Endothelial cell of umbilical vein (primary cell): ENCODE data around the gene ZMIZ1. TPM values are rescaled to one million over a fixed set of nuclear protein-coding genes. Genes with fewer than 3 reads are reported as not detected.

ENCODE experiments used
- BruUV-seq: library from RNA; stranded (reverse); fragments of 400-500 nt; replicated peaks from 2 replicates; lab custom pipeline; 2021; lab: Mats Ljungman, UMichigan
- CTCF ChIA-PET: fragments of 300-600, 350-600 bp; sonication (Branson Sonifier 250); formaldehyde crosslinking; loops from one replicate; lab custom pipeline; 2021; ENCODE audit warnings: antibody characterized with exemption, inconsistent platforms; lab: Charles Lee
- POLR2A ChIA-PET: fragments of 300-600, 350-600 bp; sonication (Branson Sonifier 250); formaldehyde crosslinking; loops from one replicate; lab custom pipeline; 2021; ENCODE audit warnings: antibody characterized with exemption, inconsistent platforms; lab: Charles Lee
- DNase-seq: peaks from one replicate; pipeline ENCODE4 v3.0.0-alpha.2; 2011; ENCODE audit warnings: low read depth, low spot score
- FAIRE-seq: peaks from 2 replicates; lab custom pipeline; 2011; peaks lifted over from hg19 to GRCh38; lab: Jason Lieb, UNC
- H2AFZ ChIP-seq: 2 replicates; pipeline ENCODE4 v1.6.0; 2012; ENCODE audit warnings: low read depth, low read length, control low read depth, inconsistent platforms
- H3K27ac ChIP-seq: 2 replicates; pipeline ENCODE4 v1.5.1; 2011; ENCODE audit warnings: low read depth, mild to moderate bottlenecking, control low read depth, low read length, moderate library complexity; ENCODE audit not compliant: insufficient read depth
- H3K27me3 ChIP-seq, 2 experiments: 2 replicates each; pipeline versions ENCODE4 v1.6.0 to v1.6.1; 2011; ENCODE audit warnings: low read length in 2 of 2, mixed read lengths in 1 of 2; ENCODE audit not compliant: control insufficient read depth in 2 of 2, insufficient read depth in 2 of 2
- H3K36me3 ChIP-seq, 2 experiments: 2 replicates in 1 of 2; 3 replicates in 1 of 2; pipeline ENCODE4 v1.5.1; 2011; ENCODE audit warnings: low read length in 2 of 2, mild to moderate bottlenecking in 1 of 2, moderate library complexity in 1 of 2; ENCODE audit not compliant: control insufficient read depth in 2 of 2, insufficient read depth in 2 of 2; ENCODE audit errors: extremely low read depth in 1 of 2
- H3K4me1 ChIP-seq: 3 replicates; pipeline ENCODE4 v1.5.1; 2011; ENCODE audit warnings: mild to moderate bottlenecking, low read length; ENCODE audit not compliant: control insufficient read depth, insufficient read depth; ENCODE audit errors: extremely low read depth
- H3K4me2 ChIP-seq: 2 replicates; pipeline ENCODE4 v1.6.1; 2011; ENCODE audit warnings: low read length, control low read depth, mixed read lengths; ENCODE audit not compliant: insufficient read depth
- H3K4me3 ChIP-seq, 3 experiments: fragments of 200-600 bp in 1 of 3; sonication (generic), shearing (Covaris generic) in 1 of 3; replicated peaks in 1 of 3; 2 replicates each; pipeline ENCODE4 v1.5.1; 2011 to 2016; ENCODE audit warnings: control low read depth in 3 of 3, low read length in 3 of 3, mild to moderate bottlenecking in 2 of 3, inconsistent platforms in 1 of 3, low read depth in 1 of 3, moderate library complexity in 1 of 3; ENCODE audit not compliant: insufficient read depth in 1 of 3
- H3K79me2 ChIP-seq: 2 replicates; pipeline ENCODE4 v1.6.0; 2012; ENCODE audit warnings: low read length, inconsistent platforms; ENCODE audit not compliant: control insufficient read depth, insufficient read depth
- H3K9ac ChIP-seq: replicated peaks from 2 replicates; pipeline ENCODE3; 2011; ENCODE audit warnings: low read length, control low read depth; ENCODE audit not compliant: insufficient read depth; ENCODE audit errors: extremely low read depth
- H3K9me1 ChIP-seq: replicated peaks from 3 replicates; pipeline ENCODE4 v1.6.0; 2011; ENCODE audit warnings: mild to moderate bottlenecking, low read length; ENCODE audit not compliant: control insufficient read depth, insufficient read depth; ENCODE audit errors: extremely low read depth
- H3K9me3 ChIP-seq: replicated peaks from 2 replicates; pipeline ENCODE4 v1.5.1; 2012; ENCODE audit warnings: low read length, inconsistent platforms; ENCODE audit not compliant: control insufficient read depth, insufficient read depth
- H4K20me1 ChIP-seq: replicated peaks from 2 replicates; pipeline ENCODE3; 2011; ENCODE audit warnings: mild to moderate bottlenecking, low read length; ENCODE audit not compliant: control insufficient read depth, insufficient read depth; ENCODE audit errors: extremely low read depth
- CTCF ChIP-seq, 2 donors: IDR thresholded peaks; 1 replicate in 1 of 2; 2 replicates in 1 of 2; pipeline ENCODE4 v1.5.1; 2011; ENCODE audit warnings: low read length in 2 of 2, mild to moderate bottlenecking in 2 of 2, moderate library complexity in 2 of 2, control low read depth in 1 of 2, inconsistent platforms in 1 of 2, low read depth in 1 of 2; ENCODE audit not compliant: insufficient read depth in 1 of 2; ENCODE audit errors: extremely low read depth in 1 of 2
- EZH2 ChIP-seq: IDR thresholded peaks from 2 replicates; pipeline ENCODE4 v1.6.1; 2012; ENCODE audit warnings: borderline replicate concordance, low read depth, mild to moderate bottlenecking, moderate library complexity, low read length, inconsistent platforms; ENCODE audit not compliant: severe bottlenecking
- FOS ChIP-seq: IDR thresholded peaks from 2 replicates; pipeline ENCODE4 v1.6.1; 2011; ENCODE audit warnings: mild to moderate bottlenecking, low read length, moderate library complexity, borderline replicate concordance; ENCODE audit not compliant: insufficient read depth
- GATA2 ChIP-seq: IDR thresholded peaks from 2 replicates; pipeline ENCODE4 v1.7.0; 2011; ENCODE audit warnings: low read depth, mild to moderate bottlenecking, moderate library complexity, mixed read lengths, low read length; ENCODE audit not compliant: insufficient read length, insufficient read depth
- MAX ChIP-seq: IDR thresholded peaks from 2 replicates; pipeline ENCODE4 v1.6.1; 2011; ENCODE audit not compliant: insufficient read depth, insufficient read length
- MYC ChIP-seq: IDR thresholded peaks from one replicate; pipeline ENCODE4 v1.6.1; 2011; ENCODE audit warnings: mild to moderate bottlenecking, low read depth, low read length
- POLR2A ChIP-seq: IDR thresholded peaks from 2 replicates; pipeline ENCODE4 v1.6.1; 2012; ENCODE audit warnings: low read depth, mild to moderate bottlenecking, control low read depth, low read length
- POLR2AphosphoS5 ChIP-seq: IDR thresholded peaks from 2 replicates; pipeline ENCODE4 v1.6.1; 2012; ENCODE audit warnings: low read depth, mild to moderate bottlenecking, control low read depth, low read length, moderate library complexity; ENCODE audit not compliant: insufficient read depth
- dilution Hi-C: fragments of 300-500 bp; cut with MboI; formaldehyde crosslinking; loops from one replicate; pipeline ENCODE4 v1.15.0; 2019; ENCODE audit warnings: low sequenced_read_pairs; ENCODE audit not compliant: extremely low pct_ligation_motif_present
- intact Hi-C: fragments of 100-400 bp; cut with micrococcal nuclease; formaldehyde crosslinking; loops from one replicate; pipeline ENCODE4 v1.10.0; 2022
- polyA plus RNA-seq, 4 experiments: library from polyadenylated mRNA; depleted of rRNA in 3 of 4; stranded (reverse) in 3 of 4; unstranded in 1 of 4; fragments of >200 nt; gene quantifications; 2 replicates each; pipeline versions ENCODE4 v1.2.1 to v1.2.3, GENCODE V29; 2011 to 2012; ENCODE audit warnings: missing spikeins in 1 of 4
- total RNA-seq: library from RNA; stranded (reverse); gene quantifications from 2 replicates; pipeline ENCODE4 v1.2.3, GENCODE V29; 2021

ZMIZ1 gene
- total and polyA plus RNA-seq, 2 donors (not counting 3 experiments of a cell fraction or from before 2014, with no cell fraction given) = 12.5 to 46.7 TPM

- Histone ChIP-seq H3K4me1 (peaks cover 15% of the 10 kb centered on the region), H3K27me3 (no peaks in the 10 kb centered on the region), H2AFZ (no peak overlapping the region), H3K9me1 (no peaks in the 10 kb centered on the region), H3K4me2 (no peak overlapping the region), H3K4me3 (no peak overlapping the region), H3K36me3 (peaks cover 0 to 2% of the 10 kb centered on the region in 2 experiments), H3K27ac (no peak overlapping the region), H3K9ac (no peak overlapping the region), H3K9me3 (no peaks in the 10 kb centered on the region), H4K20me1 (peaks cover 4% of the 10 kb centered on the region), H3K79me2 (peaks cover 76% of the 10 kb centered on the region)
- ChIA-PET CTCF (interaction anchor here (1.0 to 3.4 kb wide), 4 partner anchors 14 to 89 kb away, joined by 3 to 13 read pairs (median 3); no protein-coding TSS in a partner anchor), POLR2A (no interaction called here)
- DNase-seq (no peak), FAIRE-seq (no peak)
- BruUV-seq = no TSS peak
- dilution Hi-C loops = loop anchor here (5.0 kb wide), 1 partner anchor 66 kb away; no protein-coding TSS in a partner anchor
- intact Hi-C loops = no loop called here
- TF ChIP-seq MYC = no peak
- no peak for TF ChIP-seq POLR2AphosphoS5
- TF ChIP-seq EZH2 = no peak
- no peak for TF ChIP-seq POLR2A
- no peak for TF ChIP-seq FOS
- TF ChIP-seq GATA2 = no peak
- TF ChIP-seq CTCF (IDR thresholded peaks at IDR 0.05; ENCODE audit: extremely low read depth in 1 of 2, insufficient read depth in 1 of 2, low read depth in 1 of 2, low read length in 2 of 2) = no peak
- TF ChIP-seq MAX = no peak
Observed at GRCh38 chr10:79105818-79106217, 37.1 kb downstream of the ZMIZ1 start.
